Heart left ventricle (tissue), 16 donors: ENCODE results near the gene LSS. TPM values are rescaled to one million over a fixed set of nuclear protein-coding genes. Genes with fewer than 3 reads are reported as not detected.
A peak's percentile ranks its signal among the peaks of the same experiment; 100 is the strongest.

Experiments
- ATAC-seq, 4 donors: fragments of 200-7000 bp; cut with Tn5 transposase; one replicate each; pipeline ENCODE4 v1.9.1; 2020 to 2022; ENCODE audit warnings: moderate library complexity in 4 of 4, mild to moderate bottlenecking in 3 of 4, moderate number of reproducible peaks in 1 of 4
- DNase-seq, 5 donors: peaks; one replicate each; pipeline ENCODE4 v3.0.0-alpha.2; 2020
- H3K27ac ChIP-seq, 12 donors: fragments of 200-600 bp; sonication (generic) in 4 of 12; one replicate each; pipeline versions ENCODE4 v1.5.0 to v1.8.0; 2016 to 2022; ENCODE audit warnings: mild to moderate bottlenecking in 2 of 12
- H3K27me3 ChIP-seq, 9 donors: fragments of 200-600 bp; sonication (generic) in 2 of 9; one replicate each; pipeline versions ENCODE4 v1.5.1 to v1.8.0; 2016 to 2022; ENCODE audit warnings: mild to moderate bottlenecking in 3 of 9
- H3K36me3 ChIP-seq, 9 donors: fragments of 200-600 bp; sonication (generic) in 2 of 9; one replicate each; pipeline versions ENCODE4 v1.5.0 to v1.8.0; 2018 to 2022; ENCODE audit warnings: mild to moderate bottlenecking in 2 of 9
- H3K4me1 ChIP-seq, 12 donors: fragments of 200-600 bp; sonication (generic) in 4 of 12; one replicate each; pipeline versions ENCODE4 v1.5.0 to v1.8.0; 2016 to 2022; ENCODE audit warnings: mild to moderate bottlenecking in 3 of 12
- H3K4me3 ChIP-seq, 12 donors: fragments of 200-600 bp; sonication (generic) in 4 of 12; one replicate each; pipeline versions ENCODE4 v1.5.0 to v1.8.0; 2017 to 2022; ENCODE audit warnings: mild to moderate bottlenecking in 9 of 12, moderate library complexity in 4 of 12
- H3K9me3 ChIP-seq, 12 donors: fragments of 200-600 bp; sonication (generic) in 4 of 12; one replicate each; pipeline versions ENCODE4 v1.5.0 to v1.8.0; 2016 to 2022; ENCODE audit warnings: mild to moderate bottlenecking in 1 of 12
- CTCF ChIP-seq, 12 donors: fragments of 200-600 bp; sonication (generic) in 4 of 12; IDR thresholded peaks; one replicate each; pipeline versions ENCODE4 v1.5.0 to v1.8.0; 2018 to 2022; ENCODE audit warnings: antibody characterized with exemption in 12 of 12, mild to moderate bottlenecking in 5 of 12
- POLR2A ChIP-seq, 2 donors: fragments of 450-650 bp; IDR thresholded peaks; one replicate each; pipeline ENCODE4 v1.6.1; 2017; ENCODE audit warnings: antibody characterized with exemption in 2 of 2, mild to moderate bottlenecking in 2 of 2, moderate library complexity in 2 of 2
- WGBS, 4 donors: extraction: QIAGEN DNeasy Blood & Tissue Kit in 2 of 4; methylation state at CpG; one replicate each; pipeline versions ENCODE4 v1.1.5 to v1.1.7; 2013 to 2018; 5-methylcytosine and 5-hydroxymethylcytosine counted together
- intact Hi-C, 10 donors: fragments of 100-400 bp; cut with DNase I; formaldehyde crosslinking; loops; one replicate each; pipeline versions ENCODE4 v1.11.1 to v1.14.2; 2022
- polyA plus RNA-seq, 2 donors: library from polyadenylated mRNA; stranded (reverse); fragments of 200-250 nt; gene quantifications; one replicate each; pipeline ENCODE4 v1.2.3, GENCODE V29; 2013
- total RNA-seq, 9 donors: library from RNA; depleted of rRNA in 2 of 9; stranded (reverse); fragments of >200 nt in 2 of 9; fragmentation: NEBNext Ultra II Directional in 3 of 9; extraction: Animal tissue kit (Norgen Biotek cat#: 25700) in 3 of 9; gene quantifications; one replicate each; pipeline versions ENCODE4 v1.1.0 to v1.2.4, GENCODE V29; 2016 to 2023
- donor health status: ischemic (EF 13 %, LVEDD 7.1; RV severe dilation, severe dysfunction).
- donor health status: healthy with polysubstance abuse.
- donor health status: DM: no; HTN: yes; CAD: no.
- donor health status: DM: no; HTN: no; CAD: no.
- donor health status: ischemic (EF 25% LVEDD 6.9; RV normal size, moderate dysfunction).
- donor health status: ischemic (EF 25% LVEDD 5.7; RV mildly dilated, moderate dysfunction).
- donor health status: healthy.
- donor health status: DM: yes; HTN: yes; CAD: no.
- donor health status: ischemic (EF 35%, LVEDD 5.7; RV mildly dilated, moderate dysfunction).
- donor health status: nonischemic (EF 11% LVEDD 7.7; RV severe dilation, severe dysfunction).
- donor health status: DM: yes; HTN: yes; CAD: no.
- donor health status: PGD.
- donor health status: ischemic (EF 29% LVEDD 5.4; RV normal size, mild dysfunction).
- donor health status: nonischemic (EF 23%, LVEDD 6.1; RV moderate dilation, normal function).

The LSS gene
- total and polyA plus RNA-seq, 11 donors: 25.1 to 65.5 (median 40.7) TPM

GRCh38 chr21:46223217-46223616 is 5.4 kb downstream of the LSS start:
- H3K27me3 ChIP-seq: no peaks in the 10 kb centered on the region
- 90 to 95% (median 92%) methylated on average over 7 of the region's 7 CpGs for WGBS, 4 donors
- H3K9me3 ChIP-seq: no peaks in the 10 kb centered on the region
- intact Hi-C loops: loop anchor here in 7 of 10 donors (5.0 to 10.0 kb wide), 5 partner anchors 36 to 248 kb away; partner anchors contain the start of gene FTCD (in 2 of the 7)
- H3K27ac ChIP-seq: no peak overlapping the region
- H3K4me3 ChIP-seq: no peak overlapping the region
- H3K4me1 ChIP-seq: peaks cover 0 to 67% (median 25%) of the 10 kb centered on the region in 12 donors
- H3K36me3 ChIP-seq: peaks cover 0 to 40% (median 28%) of the 10 kb centered on the region in 9 donors
- DNase-seq (no peak), ATAC-seq (no peak)
- TF ChIP-seq CTCF (IDR thresholded peaks at IDR 0.05): no peak
- TF ChIP-seq POLR2A (IDR thresholded peaks at IDR 0.05): no peak

GRCh38 chr21:46222436-46223116 is 6.0 kb downstream of the LSS start:
- ATAC-seq (peak; percentile 2 to 21 (median 6)), DNase-seq (no peak)
- Histone ChIP-seq H3K27ac (peak overlapping the region in 4 of 12 donors; percentile 2 to 77 (median 36)), H3K4me1 (peaks cover 0 to 63% (median 23%) of the 10 kb centered on the region in 12 donors), H3K4me3 (no peak overlapping the region), H3K9me3 (no peaks in the 10 kb centered on the region), H3K36me3 (peaks cover 0 to 41% (median 30%) of the 10 kb centered on the region in 9 donors), H3K27me3 (no peaks in the 10 kb centered on the region)
- intact Hi-C loops: loop anchor here in 7 of 10 donors (5.0 to 10.0 kb wide), 5 partner anchors 35 to 248 kb away; partner anchors contain the start of gene FTCD (in 2 of the 7)
- 59 to 70% (median 67%) methylated on average over 10 to 11 of the region's 11 CpGs for WGBS, 4 donors
- no peak for TF ChIP-seq CTCF (IDR thresholded peaks at IDR 0.05)
- TF ChIP-seq POLR2A (IDR thresholded peaks at IDR 0.05): no peak

GRCh38 chr21:46221664-46222435 is 6.7 kb downstream of the LSS start:
- Histone ChIP-seq H3K27ac (peak overlapping the region in 4 of 12 donors; percentile 2 to 77 (median 36)), H3K36me3 (peaks cover 0 to 43% (median 32%) of the 10 kb centered on the region in 9 donors), H3K4me1 (peaks cover 0 to 56% (median 15%) of the 10 kb centered on the region in 12 donors), H3K9me3 (no peaks in the 10 kb centered on the region), H3K4me3 (no peak overlapping the region), H3K27me3 (no peaks in the 10 kb centered on the region)
- DNase-seq (peak in 3 of 5 donors; percentile 45 to 77 (median 70)), ATAC-seq (peak; percentile 70 to 87 (median 81))
- intact Hi-C loops: loop anchor here in 7 of 10 donors (5.0 to 10.0 kb wide), 5 partner anchors 35 to 247 kb away; partner anchors contain the start of gene FTCD (in 2 of the 7)
- TF ChIP-seq POLR2A (IDR thresholded peaks at IDR 0.05) (no peak), CTCF (IDR thresholded peaks at IDR 0.05) (peak in 1 of 12 donors; percentile 3)
- WGBS, 4 donors: 70 to 89% (median 75%) methylated on average over 16 of the region's 16 CpGs

GRCh38 chr21:46220847-46221246 is 7.7 kb downstream of the LSS start:
- ATAC-seq: no peak
- H3K9me3 ChIP-seq: no peaks in the 10 kb centered on the region
- no peak for DNase-seq
- intact Hi-C loops: loop anchor here in 7 of 10 donors (5.0 to 10.0 kb wide), 5 partner anchors 34 to 246 kb away; partner anchors contain the start of gene FTCD (in 2 of the 7)
- WGBS, 4 donors: 89 to 96% (median 93%) methylated on average over 8 of the region's 8 CpGs
- peaks cover 0 to 49% (median 39%) of the 10 kb centered on the region in 9 donors for H3K36me3 ChIP-seq
- H3K27me3 ChIP-seq: no peaks in the 10 kb centered on the region
- peaks cover 0 to 46% (median 9%) of the 10 kb centered on the region in 12 donors for H3K4me1 ChIP-seq
- no peak overlapping the region for H3K27ac ChIP-seq
- TF ChIP-seq POLR2A (IDR thresholded peaks at IDR 0.05) (no peak), CTCF (IDR thresholded peaks at IDR 0.05) (no peak)
- H3K4me3 ChIP-seq: no peak overlapping the region
